ENCODE results near the gene BPIFA1. TPM values are rescaled to one million over a fixed set of nuclear protein-coding genes. Genes with fewer than 3 reads are reported as not detected.

BPIFA1 gene
- total RNA-seq, 1 experiment from 2014 or later, result not detected

GRCh38 chr20:33202451-33202850 is 33.3 kb upstream of the BPIFA1 start (continued):
- TF ChIP-seq USF2 (CRISPR knock-in tag; IDR thresholded peaks at IDR 0.05), result no peak
- no peak for TF ChIP-seq ERG (CRISPR knock-in tag; IDR thresholded peaks at IDR 0.05)

GRCh38 chr20:33203444-33203843 is 32.4 kb upstream of the BPIFA1 start:
- CTCF ChIA-PET, result no interaction called here

GRCh38 chr20:33209789-33210188 is 26.0 kb upstream of the BPIFA1 start:
- ChIA-PET POLR2A (interaction anchor here (0.5 kb wide), 1 partner anchor 352 kb away, joined by 4 read pairs; no protein-coding TSS in a partner anchor), CTCF (no interaction called here)
- H3K27ac Mint-ChIP-seq, result no peak overlapping the region
- H3K9me3 Mint-ChIP-seq, result no peaks in the 10 kb centered on the region
- ATAC-seq (peak; percentile 67), DNase-seq (ENCODE audit: low spot score) (peak; percentile 87)
- no peaks in the 10 kb centered on the region for H3K4me1 Mint-ChIP-seq
- H3K4me3 Mint-ChIP-seq, result no peak overlapping the region
- no peaks in the 10 kb centered on the region for H3K36me3 Mint-ChIP-seq
- peaks cover 4% of the 10 kb centered on the region for H3K27me3 Mint-ChIP-seq (ENCODE audit: low read depth)
- peak; percentile 90 for TF ChIP-seq ZNF232 (CRISPR knock-in tag; IDR thresholded peaks at IDR 0.05)
- TF ChIP-seq ETV6 (CRISPR knock-in tag; IDR thresholded peaks at IDR 0.05), result peak; percentile 66; the same call in 1 of the 2 replicates
- TF ChIP-seq GABPB1 (CRISPR knock-in tag; IDR thresholded peaks at IDR 0.05), result peak; percentile 67; the same call in 1 of the 2 replicates
- TF ChIP-seq TEAD1 (CRISPR knock-in tag; IDR thresholded peaks at IDR 0.05), result peak; percentile 71; the same call in 1 of the 2 replicates
- peak; percentile 71; the same call in 1 of the 2 replicates for TF ChIP-seq CREB1 (CRISPR knock-in tag; IDR thresholded peaks at IDR 0.05)
- no peak for TF ChIP-seq NFATC4 (CRISPR knock-in tag; IDR thresholded peaks at IDR 0.05)
- TF ChIP-seq NFE2L1 (CRISPR knock-in tag; IDR thresholded peaks at IDR 0.05), result peak; percentile 90
- TF ChIP-seq ZNF423 (CRISPR knock-in tag; IDR thresholded peaks at IDR 0.05), result no peak
- TF ChIP-seq PRRX2 (CRISPR knock-in tag; IDR thresholded peaks at IDR 0.05), result no peak
- TF ChIP-seq FOXK1 (CRISPR knock-in tag; IDR thresholded peaks at IDR 0.05), result peak; percentile 50; the same call in 1 of the 2 replicates
- TF ChIP-seq FOXP1 (CRISPR knock-in tag; IDR thresholded peaks at IDR 0.05; ENCODE audit: borderline replicate concordance), result 0 out of 2 replicates have a peak, but pooled peaks have one; percentile 49
- 0 out of 2 replicates have a peak, but pooled peaks have one; percentile 78 for TF ChIP-seq ZNF281 (CRISPR knock-in tag; IDR thresholded peaks at IDR 0.05)
- TF ChIP-seq SMAD4 (CRISPR knock-in tag; IDR thresholded peaks at IDR 0.05), result peak; percentile 21; the same call in 1 of the 2 replicates
- peak; percentile 89 for TF ChIP-seq FOXP4 (CRISPR knock-in tag; IDR thresholded peaks at IDR 0.05)
- peak; percentile 73; the same call in 1 of the 2 replicates for TF ChIP-seq ARID4B (CRISPR knock-in tag; IDR thresholded peaks at IDR 0.05; ENCODE audit: borderline replicate concordance)
- TF ChIP-seq MAX (CRISPR knock-in tag; IDR thresholded peaks at IDR 0.05), result 0 out of 2 replicates have a peak, but pooled peaks have one; percentile 23

More at GRCh38 chr20:33203444-33203843, 32.4 kb upstream of the BPIFA1 start:
- ATAC-seq, result no peak
- no peaks in the 10 kb centered on the region for H3K9me3 Mint-ChIP-seq
- no peak for DNase-seq (ENCODE audit: low spot score)
- H3K27me3 Mint-ChIP-seq (ENCODE audit: low read depth), result peaks cover under 1% of the 10 kb centered on the region; the same call in 1 of the 2 replicates
- H3K27ac Mint-ChIP-seq, result no peak overlapping the region
- H3K4me1 Mint-ChIP-seq, result no peaks in the 10 kb centered on the region
- POLR2A ChIA-PET, result no interaction called here
- no peaks in the 10 kb centered on the region for H3K36me3 Mint-ChIP-seq
- TF ChIP-seq NR3C1 (CRISPR knock-in tag; conservative IDR thresholded peaks at IDR 0.05; ENCODE audit: low read depth) (no peak), PREB (CRISPR knock-in tag; IDR thresholded peaks at IDR 0.05; ENCODE audit: borderline replicate concordance) (no peak), ATF1 (CRISPR knock-in tag; IDR thresholded peaks at IDR 0.05) (no peak)
- no peak overlapping the region for H3K4me3 Mint-ChIP-seq
